ENCODE results near the gene SCARB1. TPM values are rescaled to one million over a fixed set of nuclear protein-coding genes. Genes with fewer than 3 reads are reported as not detected.
A peak's percentile ranks its signal among the peaks of the same experiment; 100 is the strongest.

SCARB1 gene
- total RNA-seq, 1 experiment from 2014 or later, result 4.1 TPM

DNA sequence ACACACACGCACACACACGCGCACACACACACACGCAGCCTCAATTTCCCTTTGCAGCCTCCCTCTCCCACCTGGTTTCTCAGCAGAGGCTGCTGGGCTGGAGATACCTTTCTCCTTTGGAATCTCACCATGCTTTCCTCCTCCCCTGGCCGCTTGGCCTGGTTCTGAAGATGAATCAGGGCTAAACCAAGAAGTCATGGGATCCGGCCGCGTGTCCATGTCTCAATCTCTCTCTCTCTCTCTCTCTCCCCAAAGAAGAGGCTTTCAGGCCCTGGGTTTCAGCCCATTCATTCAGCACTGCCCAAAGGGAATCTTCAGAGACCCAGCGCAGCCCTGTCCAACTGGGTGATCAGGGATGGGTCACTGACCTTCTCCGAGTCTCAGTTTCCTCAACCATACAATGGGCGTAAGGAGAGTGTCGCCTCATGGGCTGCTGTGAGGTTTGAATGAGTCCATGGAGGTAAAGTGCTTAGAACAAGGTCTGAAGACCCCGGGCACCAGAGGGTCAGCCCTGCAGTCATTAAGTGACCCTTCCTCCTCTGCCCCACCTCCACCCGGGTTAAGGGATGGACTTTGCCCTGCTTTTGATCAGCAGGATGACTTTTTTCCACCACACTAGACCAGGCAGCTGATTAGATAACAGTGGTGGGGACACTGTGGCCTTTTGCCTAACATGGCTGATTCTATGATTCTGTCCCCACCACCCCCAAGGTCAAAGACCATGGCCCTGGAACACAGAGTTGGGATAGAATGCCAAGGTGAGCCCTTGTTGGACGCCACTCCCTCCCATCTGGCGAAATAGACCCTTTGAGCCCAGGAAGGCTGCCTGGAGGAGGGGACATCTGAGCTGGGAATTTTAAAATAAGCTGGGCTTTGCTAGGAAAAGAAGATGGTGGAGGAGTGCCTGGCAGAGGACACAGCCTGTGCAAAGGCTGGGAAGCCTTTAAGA lies 42.1 kb downstream of the SCARB1 start:
- DNase-seq (ENCODE audit: low read depth), result no peak

DNA sequence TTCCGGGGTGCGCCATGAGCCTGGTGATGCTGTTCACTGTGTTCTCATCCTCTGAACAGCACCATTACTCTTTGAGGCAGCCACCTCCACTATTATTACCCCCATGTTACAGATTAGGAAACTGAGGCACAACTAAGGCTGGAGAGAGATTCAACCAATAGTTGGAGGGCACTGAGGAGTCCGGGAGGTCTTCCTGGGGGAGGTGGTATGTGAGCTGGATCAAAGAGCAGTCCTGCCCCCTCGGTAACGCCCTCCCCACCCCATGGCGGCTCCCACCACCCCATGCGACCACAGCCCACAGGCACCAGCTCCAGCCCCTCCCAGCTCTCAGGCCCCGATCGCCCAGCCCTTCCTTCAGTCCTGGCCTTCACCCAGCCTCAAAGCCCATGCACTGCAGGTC lies 43.5 kb downstream of the SCARB1 start:
- no peak for DNase-seq (ENCODE audit: low read depth)

DNA sequence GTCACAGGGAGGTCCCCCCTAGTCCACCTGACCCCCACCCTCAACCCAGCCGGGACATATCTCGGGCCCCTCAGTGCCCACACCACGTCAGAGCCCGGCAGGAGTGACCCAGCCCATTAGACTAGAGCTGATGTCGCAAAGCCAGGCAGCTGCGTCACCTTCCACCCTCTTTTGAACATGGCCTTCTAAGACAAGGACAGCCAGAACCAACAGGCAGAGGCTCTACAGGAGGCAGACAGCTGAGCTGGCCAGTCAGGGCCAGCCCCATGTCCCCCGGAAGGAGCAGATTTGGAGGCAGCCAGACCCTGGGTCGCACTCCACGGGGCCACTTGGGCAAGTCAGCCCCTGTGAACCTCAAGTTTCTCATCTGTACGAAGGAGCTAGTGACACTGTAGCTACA lies 44.1 kb downstream of the SCARB1 start:
- DNase-seq (ENCODE audit: low read depth), result no peak

DNA sequence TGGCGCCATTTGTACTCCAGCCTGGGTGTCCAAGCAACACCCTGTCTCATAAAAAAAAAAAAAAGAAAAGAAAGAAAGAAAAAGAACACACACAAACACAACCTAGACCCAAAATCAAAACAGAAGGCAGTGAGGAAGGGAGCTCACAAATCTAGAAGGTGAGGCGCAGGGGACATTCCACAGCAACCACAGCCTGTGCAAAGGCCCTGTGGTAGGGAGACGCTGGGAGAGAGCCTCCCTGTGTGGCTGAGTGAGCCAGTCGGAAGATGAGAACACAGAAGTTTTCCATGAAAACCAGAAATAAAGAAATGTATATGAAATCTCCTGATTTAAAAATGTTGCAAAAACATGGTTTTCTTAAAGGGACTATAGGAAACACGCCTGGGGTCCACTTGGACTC lies 44.6 kb downstream of the SCARB1 start:
- DNase-seq (ENCODE audit: low read depth), result no peak

DNA sequence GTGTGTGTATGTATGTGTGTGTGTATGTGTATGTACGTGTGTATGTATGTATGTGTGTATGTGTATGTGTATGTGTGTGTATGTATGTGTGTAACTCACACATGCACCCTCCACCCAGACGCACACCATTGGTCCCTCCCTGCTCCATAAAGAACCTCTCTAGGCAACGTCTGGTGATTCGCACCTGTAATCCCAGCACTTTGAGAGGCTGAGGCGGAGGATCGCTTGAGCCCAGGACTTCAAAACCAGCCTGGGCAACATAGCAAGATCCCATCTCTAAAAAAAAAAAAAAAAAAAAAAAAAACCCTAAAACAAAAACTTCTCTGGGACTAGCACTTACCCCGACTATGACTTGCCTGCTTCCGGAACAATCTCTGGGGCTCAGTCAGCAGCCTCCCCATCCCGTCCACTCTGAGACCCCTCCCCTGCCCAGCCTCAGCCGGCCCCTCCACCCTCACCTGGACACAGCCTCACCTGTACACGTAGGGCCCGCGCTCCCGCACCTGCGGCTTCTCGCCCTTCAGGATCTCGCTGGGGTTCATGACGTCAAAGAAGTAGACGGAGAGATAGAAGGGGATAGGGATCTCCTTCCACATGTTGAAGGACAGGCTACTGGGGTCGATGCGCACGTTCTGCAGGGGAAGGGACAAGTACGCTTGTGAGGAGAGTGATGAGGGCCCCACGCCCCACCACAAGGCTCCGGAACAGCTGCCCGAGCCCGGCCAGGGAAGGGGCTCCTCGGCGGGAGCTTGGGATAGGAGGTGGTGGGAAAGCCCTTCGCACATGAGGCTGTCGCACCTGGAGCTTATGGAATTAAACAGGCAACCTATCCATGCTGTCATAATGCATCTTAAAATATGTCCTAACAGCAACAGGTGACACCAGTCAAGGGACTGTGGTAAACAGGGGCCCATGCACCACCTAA lies 46.3 kb downstream of the SCARB1 start:
- DNase-seq (ENCODE audit: low read depth), result no peak

DNA sequence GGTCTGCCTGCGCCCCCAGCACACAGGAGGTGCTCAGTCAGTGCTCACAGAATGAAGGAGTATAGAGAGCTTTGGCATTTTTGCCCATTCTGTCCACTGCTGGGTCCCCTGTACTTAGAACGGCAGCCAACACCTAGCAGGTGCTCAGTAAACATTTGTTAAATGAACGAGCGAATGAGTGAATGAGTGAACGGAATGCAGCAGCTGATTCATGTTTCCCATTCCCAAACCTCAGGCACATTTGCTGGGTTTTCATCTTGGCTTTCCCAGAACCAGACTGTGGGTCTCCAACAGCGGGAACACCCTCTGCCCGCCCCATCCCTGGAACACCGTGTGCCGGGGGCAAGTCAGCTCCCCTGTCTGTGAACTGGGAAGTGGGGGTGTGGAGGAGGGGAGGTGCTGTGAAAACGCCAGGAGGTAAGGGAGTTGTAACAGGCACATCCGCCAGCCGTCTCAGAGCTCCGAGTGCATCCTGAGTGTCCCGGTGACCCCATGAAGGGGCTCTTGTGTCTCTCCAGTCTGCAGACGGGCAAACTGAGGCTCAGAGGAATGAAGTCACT lies 47.3 kb downstream of the SCARB1 start:
- no peak for DNase-seq (ENCODE audit: low read depth)

DNA sequence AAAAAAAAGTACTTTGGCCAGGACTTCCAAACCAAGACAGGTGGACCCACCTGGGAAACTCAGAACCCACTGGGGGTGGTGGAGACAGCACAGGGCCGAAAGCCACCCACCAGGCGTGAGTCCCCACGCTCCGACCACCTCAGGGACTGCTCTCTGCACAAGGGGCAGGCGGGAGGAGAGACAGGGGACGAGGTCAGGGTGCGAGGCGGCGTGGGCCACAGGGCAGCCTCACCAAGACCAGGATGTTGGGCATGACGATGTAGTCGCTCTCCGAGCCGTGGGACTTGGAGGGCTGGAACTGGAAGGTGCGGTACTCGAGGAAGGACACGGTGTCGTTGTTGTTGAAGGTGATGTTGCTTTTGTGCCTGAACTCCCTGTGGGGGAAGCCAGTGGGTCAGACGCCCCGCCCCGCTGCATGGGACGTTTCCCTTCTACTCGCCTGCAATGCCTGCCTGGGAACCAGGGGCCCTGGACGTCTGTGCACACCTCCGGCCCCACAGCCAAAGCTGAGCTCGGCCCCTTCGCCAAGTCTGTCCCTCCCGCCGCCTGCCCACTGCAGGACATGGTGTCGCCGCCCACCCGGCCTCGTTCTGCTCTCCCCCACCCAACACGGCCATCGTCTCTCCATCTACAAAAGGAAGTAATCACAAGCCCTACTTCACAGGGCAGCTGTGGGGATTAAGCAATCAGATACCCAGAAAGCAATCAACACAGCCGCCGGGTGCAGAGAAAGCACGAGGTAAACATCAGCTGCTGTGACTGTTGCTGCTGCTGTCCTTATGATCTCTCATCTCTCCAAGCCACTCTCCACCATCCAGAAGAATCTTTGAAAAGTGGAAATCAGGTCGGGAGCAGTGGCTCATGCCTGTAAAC lies 48.7 kb downstream of the SCARB1 start:
- DNase-seq (ENCODE audit: low read depth), result no peak

DNA sequence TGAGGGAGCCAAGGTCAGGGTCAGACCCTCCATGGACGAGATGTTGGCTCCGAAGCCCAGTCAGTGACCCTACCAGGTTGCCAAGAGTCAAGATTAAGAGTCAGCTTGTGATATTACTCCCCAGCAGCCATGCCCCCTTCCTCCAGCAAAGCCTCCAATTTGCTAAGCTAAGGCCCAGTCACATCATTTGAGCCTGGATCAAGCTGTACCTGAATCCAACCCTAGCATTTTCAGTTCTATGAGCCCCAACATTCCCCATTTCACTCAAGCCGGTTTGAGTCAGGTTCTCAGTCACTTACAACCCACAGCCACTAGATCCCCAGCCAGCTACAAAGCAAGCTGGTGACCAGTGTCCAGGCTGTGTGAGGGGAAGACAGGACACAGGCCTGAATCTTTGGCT lies 49.9 kb downstream of the SCARB1 start:
- DNase-seq (ENCODE audit: low read depth), result no peak

DNA sequence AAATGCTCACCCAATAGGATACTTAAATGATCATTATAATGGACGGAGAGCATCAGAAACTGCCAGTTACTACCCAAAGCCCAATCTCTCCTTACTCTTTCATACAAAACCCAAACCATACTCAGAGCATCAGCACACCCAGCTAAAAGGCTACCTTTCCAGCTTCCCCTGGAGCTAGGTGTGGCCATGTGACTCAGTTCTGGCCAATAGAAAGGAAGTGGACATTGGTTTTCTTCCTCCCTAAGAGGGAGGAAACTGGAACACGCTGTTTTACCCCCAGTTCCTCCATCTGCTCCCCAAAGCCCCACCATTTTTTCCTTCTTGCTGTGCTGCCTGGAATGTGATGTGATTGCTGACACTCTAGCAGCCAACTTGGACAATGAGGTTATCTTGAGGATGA lies 50.7 kb downstream of the SCARB1 start:
- DNase-seq (ENCODE audit: low read depth), result no peak

DNA sequence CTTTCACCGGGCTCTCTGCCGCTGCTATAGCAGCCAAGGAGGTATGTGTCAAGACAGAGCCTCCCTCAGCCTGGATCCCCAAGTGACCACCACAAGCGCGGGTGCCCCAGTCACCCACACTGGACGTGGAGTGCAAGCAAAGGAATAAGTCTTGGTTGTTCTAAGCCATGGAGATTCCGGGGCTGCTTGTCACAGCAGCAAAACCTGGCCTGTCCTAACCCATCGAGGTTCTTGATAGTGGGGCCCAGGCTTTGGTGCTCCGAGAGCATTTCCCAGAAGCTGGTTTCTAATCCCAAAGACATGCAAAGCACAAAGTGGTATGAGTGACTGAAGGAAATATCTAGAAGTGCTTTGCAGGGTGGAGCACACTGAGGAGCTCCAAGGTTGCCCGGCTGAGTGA lies 51.3 kb downstream of the SCARB1 start:
- no peak for DNase-seq (ENCODE audit: low read depth)

DNA sequence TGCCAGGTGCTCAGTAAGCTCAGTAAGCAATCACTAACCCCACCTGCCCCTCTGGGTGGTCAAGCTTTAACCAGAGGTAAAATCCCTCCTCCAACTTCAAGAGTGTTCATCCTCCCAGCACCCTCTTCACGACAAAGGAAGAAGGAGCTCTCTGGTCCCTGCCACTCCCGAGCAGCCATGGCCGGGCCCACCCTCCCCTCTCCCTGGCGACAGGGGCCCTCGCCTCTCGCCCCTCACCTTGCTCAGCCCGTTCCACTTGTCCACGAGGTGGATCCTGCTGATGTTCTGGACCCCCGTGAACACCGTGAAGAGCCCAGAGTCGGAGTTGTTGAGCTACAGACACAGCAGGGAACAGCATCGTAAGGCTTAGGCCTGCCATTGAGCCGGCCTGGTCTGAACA lies 52.0 kb downstream of the SCARB1 start:
- no peak for DNase-seq (ENCODE audit: low read depth)

DNA sequence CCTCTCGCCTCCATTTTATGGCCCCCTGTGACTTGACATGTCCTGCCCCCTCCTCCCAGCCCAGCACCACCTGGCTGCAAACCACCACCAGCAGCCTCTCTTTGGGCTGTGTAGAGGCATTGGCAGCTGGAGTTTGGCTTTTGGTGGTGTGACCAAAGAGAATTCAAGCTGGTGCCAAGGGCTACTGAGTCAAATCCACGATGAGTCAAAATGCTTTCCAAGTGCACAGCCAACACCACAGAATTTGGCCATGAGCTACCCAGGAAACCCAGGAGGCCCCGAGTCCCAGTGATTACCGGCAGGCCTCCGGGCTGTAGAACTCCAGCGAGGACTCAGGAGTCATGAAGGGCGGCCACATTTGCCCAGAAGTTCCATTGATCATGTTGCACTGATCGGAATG lies 53.8 kb downstream of the SCARB1 start:
- DNase-seq (ENCODE audit: low read depth), result no peak

DNA sequence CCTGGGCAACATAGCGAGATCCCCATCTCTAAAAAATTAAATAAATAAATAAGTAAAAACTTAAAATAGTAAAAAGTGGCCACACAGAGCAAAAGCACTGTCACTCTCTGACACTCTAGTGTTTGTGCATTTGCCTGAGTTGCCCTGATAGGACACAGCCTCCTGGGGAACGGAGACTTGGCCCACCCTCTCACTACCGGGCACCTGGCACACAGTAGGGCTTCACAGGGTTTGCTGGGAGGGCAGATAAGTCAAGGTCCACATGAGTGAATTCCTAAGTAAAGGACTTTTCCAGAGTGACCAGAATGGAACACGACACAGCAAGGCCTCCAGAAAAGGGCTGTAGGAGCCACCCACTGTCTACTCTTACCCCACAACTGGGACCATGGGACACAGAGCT lies 54.3 kb downstream of the SCARB1 start:
- no peak for DNase-seq (ENCODE audit: low read depth)

DNA sequence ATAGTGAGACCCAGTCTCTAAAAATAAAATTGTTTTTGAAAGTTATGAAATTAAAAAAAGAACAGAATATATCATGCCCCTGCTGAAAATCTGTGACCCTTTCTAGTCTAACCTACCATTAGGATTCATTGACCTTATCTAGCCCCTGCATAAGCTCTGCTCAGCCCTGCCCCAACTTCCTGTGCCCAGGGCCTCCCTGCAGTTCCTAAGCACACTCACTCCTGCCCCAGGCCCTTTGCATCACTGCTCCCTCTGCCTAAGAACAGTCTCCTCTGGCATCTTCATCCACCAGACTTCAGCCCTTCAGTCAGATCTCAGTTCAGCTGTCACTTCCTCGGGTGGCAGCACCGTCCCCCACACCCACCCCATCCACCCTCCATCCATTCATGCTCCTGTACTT lies 55.4 kb downstream of the SCARB1 start:
- no peak for DNase-seq (ENCODE audit: low read depth)

DNA sequence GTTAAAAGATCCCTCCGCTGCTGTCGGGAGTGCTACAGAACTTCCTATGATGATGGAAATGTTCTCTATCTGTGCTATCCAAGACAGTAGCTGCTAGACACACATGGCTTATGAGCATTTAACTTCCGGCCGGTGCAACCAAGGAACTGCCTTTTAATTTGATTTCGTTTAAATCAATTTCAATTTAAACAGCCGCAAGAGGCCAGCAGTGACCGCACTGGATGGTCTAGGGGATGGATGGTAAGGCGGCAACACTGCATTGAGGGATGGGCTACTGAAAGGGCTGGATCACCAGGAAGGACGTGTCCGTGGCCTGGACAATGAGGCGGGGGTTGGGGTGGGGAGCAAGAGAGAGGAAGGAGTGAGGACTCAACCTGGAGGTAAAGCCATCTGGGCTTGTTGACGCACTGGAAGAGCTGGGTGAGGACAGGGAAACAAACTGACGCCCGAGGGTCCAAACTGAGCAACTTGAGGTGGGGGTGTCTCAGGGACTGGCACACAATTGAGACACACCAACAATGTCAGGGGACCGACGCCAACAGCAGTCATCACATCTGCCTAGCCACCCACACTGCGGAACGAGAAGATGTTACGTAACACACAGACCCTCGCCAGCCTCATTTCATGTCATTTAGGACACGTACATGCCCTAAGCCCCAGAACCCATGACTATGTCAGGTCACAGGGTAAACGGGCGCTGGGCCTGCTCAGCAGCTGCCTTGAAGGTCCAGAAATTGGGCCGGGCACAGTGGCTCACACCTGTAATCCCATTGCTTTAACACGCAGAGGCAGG lies 57.6 kb downstream of the SCARB1 start:
- no peak for DNase-seq (ENCODE audit: low read depth)

DNA sequence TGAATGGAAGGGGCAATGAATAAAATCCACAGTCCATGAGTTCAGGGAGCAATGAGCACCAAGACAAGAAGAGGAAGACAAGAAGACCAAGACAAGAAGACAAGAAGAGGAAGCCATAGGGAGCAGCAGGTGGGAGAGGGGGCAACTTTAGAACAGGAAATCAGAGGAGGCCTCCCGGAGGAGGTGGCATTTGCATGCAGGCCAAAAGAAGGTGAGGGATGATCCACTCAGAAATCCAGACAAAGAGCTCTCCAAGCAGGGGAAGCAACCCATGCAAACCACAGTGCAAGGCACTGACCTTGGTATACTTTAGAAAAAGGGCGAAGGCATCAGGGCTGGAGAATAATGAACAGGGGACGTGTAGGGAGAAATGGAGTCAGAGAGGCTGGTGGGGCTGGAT lies 58.6 kb downstream of the SCARB1 start:
- DNase-seq (ENCODE audit: low read depth), result no peak

DNA sequence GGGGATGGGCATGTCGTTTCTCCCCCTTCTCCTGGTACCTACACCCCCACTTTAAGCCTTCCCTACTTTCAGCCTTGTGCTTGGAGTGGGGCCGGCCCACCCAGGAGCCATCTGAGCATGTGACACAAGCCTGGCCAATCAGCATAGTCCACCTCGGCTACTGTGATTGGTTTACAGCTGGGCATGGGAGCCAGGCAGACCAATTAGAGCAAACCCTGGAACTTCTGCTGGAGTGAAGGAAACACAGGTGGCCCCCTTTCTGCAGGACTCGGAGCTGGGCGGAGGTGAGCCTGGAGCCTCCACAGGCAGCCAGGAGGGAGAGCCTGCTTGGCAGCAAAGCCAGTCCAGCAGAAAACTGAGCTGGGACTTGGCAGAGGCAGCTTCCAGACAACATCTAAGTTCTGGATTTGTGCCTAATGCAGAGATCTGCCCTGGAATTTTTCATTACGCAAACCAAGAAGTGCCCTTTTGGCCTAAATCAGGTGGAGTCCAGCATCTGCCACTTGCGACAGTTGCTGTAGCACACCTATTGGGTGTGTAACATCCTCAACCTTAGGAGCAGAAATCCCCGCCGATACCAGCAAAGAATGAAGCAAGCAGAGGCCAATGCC lies 59.5 kb downstream of the SCARB1 start:
- DNase-seq (ENCODE audit: low read depth), result peak; percentile 36

DNA sequence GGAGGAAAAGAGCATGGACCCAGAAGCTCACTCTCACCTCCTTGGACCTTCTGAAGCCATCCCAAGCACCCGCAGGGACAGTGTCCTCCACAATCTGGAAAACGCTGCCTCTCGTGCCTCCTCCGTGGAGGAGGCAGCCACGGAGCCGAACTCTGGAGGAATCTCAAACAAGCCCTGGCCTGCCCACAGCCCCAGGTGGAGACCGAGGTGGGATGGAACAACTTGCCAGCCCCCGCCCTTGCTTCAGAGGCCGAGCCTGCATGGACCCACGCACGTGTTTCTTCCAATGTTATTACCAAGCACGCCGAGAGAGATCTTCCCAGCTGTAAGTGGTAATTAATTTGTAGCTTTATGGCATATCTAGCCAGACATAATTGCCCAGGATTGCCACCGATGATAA lies 61.3 kb downstream of the SCARB1 start:
- no peak for DNase-seq (ENCODE audit: low read depth)

DNA sequence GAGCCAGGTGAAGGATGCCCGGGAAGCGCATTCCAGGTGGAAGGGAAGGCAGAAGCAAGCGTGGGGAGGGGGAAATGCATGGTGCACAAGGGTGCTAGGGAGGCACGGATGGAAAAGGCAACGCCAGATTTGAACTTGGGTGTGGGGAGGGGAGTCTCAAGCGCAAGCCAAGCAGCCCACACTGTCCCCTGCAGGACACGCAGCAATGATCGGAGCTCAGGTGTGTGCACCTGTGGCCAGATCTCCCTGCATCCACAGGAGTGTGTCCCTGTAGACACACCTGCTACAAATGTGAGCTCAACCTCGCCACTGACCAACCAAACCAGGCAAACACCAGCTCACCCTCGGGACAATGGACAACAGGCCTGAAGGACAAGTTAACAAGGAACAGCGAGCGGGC lies 63.2 kb downstream of the SCARB1 start:
- DNase-seq (ENCODE audit: low read depth), result no peak

DNA sequence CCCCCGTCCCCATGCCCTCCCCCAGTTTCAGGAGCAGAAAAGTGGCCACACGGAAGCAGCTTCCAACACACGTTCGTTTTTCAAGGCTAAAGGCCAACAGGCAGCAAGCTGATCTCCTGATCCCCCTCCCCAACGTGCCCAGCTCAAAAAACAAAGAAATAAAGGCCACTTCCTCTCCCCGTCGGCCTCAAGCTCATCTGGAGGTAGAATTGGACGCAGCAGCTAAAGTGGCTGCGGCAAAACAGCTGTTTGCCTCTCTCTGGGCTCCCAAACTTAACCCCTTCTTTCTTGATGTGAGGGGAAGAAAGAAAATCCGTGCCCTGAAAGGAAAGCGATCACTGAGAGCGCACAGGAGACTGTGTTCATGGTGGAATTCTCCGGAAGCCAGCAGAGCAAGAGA lies 66.3 kb downstream of the SCARB1 start:
- no peak for DNase-seq (ENCODE audit: low read depth)
